ES-I3 (cell line): Measurements from ENCODE around the gene C1QTNF3.

Source experiments
- H3K36me3 ChIP-seq: 2 replicates; pipeline ENCODE4 v1.6.1; 2013; ENCODE audit warnings: mild to moderate bottlenecking, low read length, control low read depth, moderate library complexity; ENCODE audit not compliant: insufficient read depth
- H3K4me1 ChIP-seq: 2 replicates; pipeline ENCODE4 v1.6.1; 2013; ENCODE audit warnings: mild to moderate bottlenecking, control low read depth, low read length; ENCODE audit not compliant: insufficient read depth
- H3K9ac ChIP-seq: 2 replicates; pipeline ENCODE4 v1.6.1; 2013; ENCODE audit warnings: low read depth, mild to moderate bottlenecking, low read length, moderate library complexity
- H3K9me3 ChIP-seq: 2 replicates; pipeline ENCODE4 v1.6.1; 2013; ENCODE audit warnings: mild to moderate bottlenecking, low read length, moderate library complexity; ENCODE audit not compliant: control insufficient read depth, insufficient read depth

The C1QTNF3 gene

GRCh38 chr5:34058532-34058931 is 15.5 kb upstream of the C1QTNF3 start:
- no peaks in the 10 kb centered on the region for H3K4me1 ChIP-seq
- H3K9ac ChIP-seq, result no peak overlapping the region
- H3K9me3 ChIP-seq, result 0 out of 2 replicates have a peak, but pooled peaks cover 4% of the 10 kb centered on the region
- H3K36me3 ChIP-seq, result no peaks in the 10 kb centered on the region

- H3K36me3 ChIP-seq, result no peaks in the 10 kb centered on the region
- H3K9ac ChIP-seq, result no peak overlapping the region
- H3K9me3 ChIP-seq, result 0 out of 2 replicates have a peak, but pooled peaks cover 4% of the 10 kb centered on the region
- H3K4me1 ChIP-seq, result no peaks in the 10 kb centered on the region
Measured at GRCh38 chr5:34057569-34057968, 14.6 kb upstream of the C1QTNF3 start.

GRCh38 chr5:34057118-34057517 is 14.1 kb upstream of the C1QTNF3 start:
- Histone ChIP-seq H3K4me1 (no peaks in the 10 kb centered on the region), H3K36me3 (no peaks in the 10 kb centered on the region), H3K9me3 (0 out of 2 replicates have a peak, but pooled peaks cover 4% of the 10 kb centered on the region), H3K9ac (no peak overlapping the region)

GRCh38 chr5:34055667-34056066 is 12.7 kb upstream of the C1QTNF3 start:
- no peaks in the 10 kb centered on the region for H3K36me3 ChIP-seq
- H3K9me3 ChIP-seq, result no peaks in the 10 kb centered on the region
- H3K4me1 ChIP-seq, result no peaks in the 10 kb centered on the region
- H3K9ac ChIP-seq, result no peak overlapping the region

GRCh38 chr5:34054400-34054729 is 11.4 kb upstream of the C1QTNF3 start:
- H3K4me1 ChIP-seq, result no peaks in the 10 kb centered on the region
- no peak overlapping the region for H3K9ac ChIP-seq
- no peaks in the 10 kb centered on the region for H3K36me3 ChIP-seq
- H3K9me3 ChIP-seq, result no peaks in the 10 kb centered on the region

- no peaks in the 10 kb centered on the region for H3K4me1 ChIP-seq
- no peaks in the 10 kb centered on the region for H3K36me3 ChIP-seq
- no peak overlapping the region for H3K9ac ChIP-seq
- H3K9me3 ChIP-seq, result no peaks in the 10 kb centered on the region
Measured at GRCh38 chr5:34053571-34054399, 10.8 kb upstream of the C1QTNF3 start.

- no peaks in the 10 kb centered on the region for H3K36me3 ChIP-seq
- H3K4me1 ChIP-seq, result no peaks in the 10 kb centered on the region
- no peak overlapping the region for H3K9ac ChIP-seq
- no peaks in the 10 kb centered on the region for H3K9me3 ChIP-seq
Measured at GRCh38 chr5:34053133-34053532, 10.1 kb upstream of the C1QTNF3 start.

- no peak overlapping the region for H3K9ac ChIP-seq
- no peaks in the 10 kb centered on the region for H3K36me3 ChIP-seq
- no peaks in the 10 kb centered on the region for H3K4me1 ChIP-seq
- H3K9me3 ChIP-seq, result no peaks in the 10 kb centered on the region
Measured at GRCh38 chr5:34051374-34051980, 8.5 kb upstream of the C1QTNF3 start.

GRCh38 chr5:34047774-34048572 is 5.0 kb upstream of the C1QTNF3 start:
- H3K9ac ChIP-seq, result no peak overlapping the region
- no peaks in the 10 kb centered on the region for H3K36me3 ChIP-seq
- H3K9me3 ChIP-seq, result no peaks in the 10 kb centered on the region
- H3K4me1 ChIP-seq, result no peaks in the 10 kb centered on the region

- H3K9me3 ChIP-seq, result no peaks in the 10 kb centered on the region
- H3K36me3 ChIP-seq, result no peaks in the 10 kb centered on the region
- no peaks in the 10 kb centered on the region for H3K4me1 ChIP-seq
- H3K9ac ChIP-seq, result no peak overlapping the region
Measured at GRCh38 chr5:34047143-34047542, 4.1 kb upstream of the C1QTNF3 start.

GRCh38 chr5:34045996-34046395 is 3.0 kb upstream of the C1QTNF3 start:
- Histone ChIP-seq H3K9ac (no peak overlapping the region), H3K36me3 (no peaks in the 10 kb centered on the region), H3K4me1 (no peaks in the 10 kb centered on the region), H3K9me3 (no peaks in the 10 kb centered on the region)

- Histone ChIP-seq H3K9ac (no peak overlapping the region), H3K9me3 (no peaks in the 10 kb centered on the region), H3K4me1 (no peaks in the 10 kb centered on the region), H3K36me3 (no peaks in the 10 kb centered on the region)
Measured at GRCh38 chr5:34045023-34045422, 2.0 kb upstream of the C1QTNF3 start.

GRCh38 chr5:34042321-34042720 is 692 bp downstream of the C1QTNF3 start:
- H3K36me3 ChIP-seq, result no peaks in the 10 kb centered on the region; the same call in 1 of the 2 replicates
- no peaks in the 10 kb centered on the region for H3K9me3 ChIP-seq
- H3K4me1 ChIP-seq, result no peaks in the 10 kb centered on the region; the same call in 1 of the 2 replicates
- no peak overlapping the region for H3K9ac ChIP-seq

- no peaks in the 10 kb centered on the region for H3K9me3 ChIP-seq
- H3K9ac ChIP-seq, result no peak overlapping the region
- H3K36me3 ChIP-seq, result no peaks in the 10 kb centered on the region; the same call in 1 of the 2 replicates
- H3K4me1 ChIP-seq, result no peaks in the 10 kb centered on the region; the same call in 1 of the 2 replicates
Measured at GRCh38 chr5:34041247-34041972, 1.6 kb downstream of the C1QTNF3 start.
